ENCODE results near the gene PFDN5.

DNA sequence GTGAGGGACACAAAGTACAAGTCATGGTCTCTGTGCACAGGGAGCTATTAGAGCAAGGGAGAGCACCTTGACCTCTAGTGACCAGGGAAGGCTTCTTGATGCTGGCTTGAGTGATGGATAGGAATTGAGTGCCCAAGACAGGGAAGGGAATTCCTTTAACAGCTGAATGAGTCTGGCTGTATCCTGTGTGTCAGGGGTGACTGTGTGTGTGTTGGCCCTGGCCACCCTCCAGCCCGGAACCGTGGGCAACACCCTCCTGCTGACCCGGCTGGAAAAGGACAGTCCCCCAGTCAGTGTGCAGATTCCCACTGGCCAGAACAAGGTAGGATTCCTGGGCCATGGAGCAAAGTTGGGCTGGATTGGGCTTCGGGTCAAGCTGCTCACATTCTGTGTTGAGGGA lies 5.5 kb upstream of the PFDN5 start:
- TF ChIP-seq, protein P1, sequence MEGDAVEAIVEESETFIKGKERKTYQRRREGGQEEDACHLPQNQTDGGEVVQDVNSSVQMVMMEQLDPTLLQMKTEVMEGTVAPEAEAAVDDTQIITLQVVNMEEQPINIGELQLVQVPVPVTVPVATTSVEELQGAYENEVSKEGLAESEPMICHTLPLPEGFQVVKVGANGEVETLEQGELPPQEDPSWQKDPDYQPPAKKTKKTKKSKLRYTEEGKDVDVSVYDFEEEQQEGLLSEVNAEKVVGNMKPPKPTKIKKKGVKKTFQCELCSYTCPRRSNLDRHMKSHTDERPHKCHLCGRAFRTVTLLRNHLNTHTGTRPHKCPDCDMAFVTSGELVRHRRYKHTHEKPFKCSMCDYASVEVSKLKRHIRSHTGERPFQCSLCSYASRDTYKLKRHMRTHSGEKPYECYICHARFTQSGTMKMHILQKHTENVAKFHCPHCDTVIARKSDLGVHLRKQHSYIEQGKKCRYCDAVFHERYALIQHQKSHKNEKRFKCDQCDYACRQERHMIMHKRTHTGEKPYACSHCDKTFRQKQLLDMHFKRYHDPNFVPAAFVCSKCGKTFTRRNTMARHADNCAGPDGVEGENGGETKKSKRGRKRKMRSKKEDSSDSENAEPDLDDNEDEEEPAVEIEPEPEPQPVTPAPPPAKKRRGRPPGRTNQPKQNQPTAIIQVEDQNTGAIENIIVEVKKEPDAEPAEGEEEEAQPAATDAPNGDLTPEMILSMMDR (IDR thresholded peaks at IDR 0.05) = no peak
- TF ChIP-seq POLR2A (IDR thresholded peaks at IDR 0.05) = no peak
